Measurements from ENCODE around the gene ARF1. TPM values are rescaled to one million over a fixed set of nuclear protein-coding genes. Genes with fewer than 3 reads are reported as not detected.

Gene ARF1
- total and polyA plus RNA-seq, 8 donors, result 267 to 455 (median 301) TPM

GRCh38 chr1:228068359-228068758 lies 14.1 kb upstream of the ARF1 start:
- ATAC-seq (no peak), DNase-seq (no peak)
- intact Hi-C loops (cut with DNase I), result no loop called here
- TF ChIP-seq CTCF (IDR thresholded peaks at IDR 0.05), result no peak
- Histone ChIP-seq H3K27me3 (peaks cover 4 to 47% of the 10 kb centered on the region in 2 donors), H3K4me3 (no peak overlapping the region), H3K36me3 (no peaks in the 10 kb centered on the region), H3K27ac (no peak overlapping the region), H3K4me1 (no peaks in the 10 kb centered on the region), H3K9me3 (no peaks in the 10 kb centered on the region)

GRCh38 chr1:228070173-228070572 lies 12.3 kb upstream of the ARF1 start:
- Histone ChIP-seq H3K4me1 (no peaks in the 10 kb centered on the region), H3K9me3 (no peaks in the 10 kb centered on the region), H3K4me3 (no peak overlapping the region), H3K27me3 (peaks cover 4 to 44% of the 10 kb centered on the region in 2 donors), H3K27ac (no peak overlapping the region), H3K36me3 (no peaks in the 10 kb centered on the region)
- ATAC-seq (no peak), DNase-seq (no peak)
- intact Hi-C loops (cut with DNase I), result no loop called here
- no peak for TF ChIP-seq CTCF (IDR thresholded peaks at IDR 0.05)

- ATAC-seq, result no peak
- intact Hi-C loops (cut with DNase I), result no loop called here
- TF ChIP-seq CTCF (IDR thresholded peaks at IDR 0.05), result no peak
- no peaks in the 10 kb centered on the region for H3K9me3 ChIP-seq
- H3K27ac ChIP-seq, result no peak overlapping the region
- H3K36me3 ChIP-seq, result no peaks in the 10 kb centered on the region
- H3K27me3 ChIP-seq, result peaks cover 4 to 38% of the 10 kb centered on the region in 2 donors
- no peak for DNase-seq
- H3K4me1 ChIP-seq, result no peaks in the 10 kb centered on the region
- H3K4me3 ChIP-seq, result no peak overlapping the region
Observed at GRCh38 chr1:228070851-228071250, 11.7 kb upstream of the ARF1 start.

GRCh38 chr1:228071839-228072657 lies 10.5 kb upstream of the ARF1 start:
- ATAC-seq (no peak), DNase-seq (no peak)
- Histone ChIP-seq H3K36me3 (no peaks in the 10 kb centered on the region), H3K9me3 (no peaks in the 10 kb centered on the region), H3K27ac (no peak overlapping the region), H3K27me3 (peaks cover 4 to 26% of the 10 kb centered on the region in 2 donors), H3K4me1 (no peaks in the 10 kb centered on the region), H3K4me3 (no peak overlapping the region)
- TF ChIP-seq CTCF (IDR thresholded peaks at IDR 0.05), result no peak
- intact Hi-C loops (cut with DNase I), result no loop called here

GRCh38 chr1:228072658-228073043 lies 9.9 kb upstream of the ARF1 start:
- intact Hi-C loops (cut with DNase I), result no loop called here
- peaks cover 0 to 22% of the 10 kb centered on the region in 2 donors for H3K27me3 ChIP-seq
- ATAC-seq, result no peak

More at GRCh38 chr1:228072658-228073043, 9.9 kb upstream of the ARF1 start:
- no peak for TF ChIP-seq CTCF (IDR thresholded peaks at IDR 0.05)
- H3K36me3 ChIP-seq, result no peaks in the 10 kb centered on the region
- DNase-seq, result peak in 1 of 4 donors; percentile 23
- H3K9me3 ChIP-seq, result no peaks in the 10 kb centered on the region
- no peaks in the 10 kb centered on the region for H3K4me1 ChIP-seq
- no peak overlapping the region for H3K4me3 ChIP-seq
- H3K27ac ChIP-seq, result no peak overlapping the region
